SK-N-SH (cell line): ENCODE data around the gene OSBP2. TPM values are rescaled to one million over a fixed set of nuclear protein-coding genes. Genes with fewer than 3 reads are reported as not detected.

Experiments used
- CTCF ChIA-PET: fragments of 300-600, 350-600 bp; formaldehyde crosslinking; extraction: SDS; loops from one replicate; lab custom pipeline; 2021; lab: Yijun Ruan, JAX
- POLR2A ChIA-PET: fragments of 350-600 bp; sonication (Branson Sonifier 250); formaldehyde crosslinking; extraction: SDS; loops from one replicate; lab custom pipeline; 2020; ENCODE audit warnings: antibody characterized with exemption, inconsistent platforms; lab: Yijun Ruan, JAX
- DNase-seq: peaks from one replicate; pipeline ENCODE4 v3.0.0; 2012
- H2AFZ ChIP-seq: fragments of 200-600 bp; sonication (generic); 2 replicates; pipeline ENCODE4 v1.8.1; 2016; ENCODE audit warnings: antibody characterized with exemption, mild to moderate bottlenecking, low read depth
- H3F3A ChIP-seq: fragments of 200-600 bp; sonication (generic); replicated peaks from 2 replicates; pipeline ENCODE3; 2016; ENCODE audit warnings: antibody characterized with exemption, mild to moderate bottlenecking; ENCODE audit not compliant: insufficient read depth
- H3K27ac ChIP-seq, 2 experiments: fragments of 200-500 bp in 1 of 2; fragments of 200-600 bp in 1 of 2; sonication (Bioruptor generic) in 1 of 2; sonication (generic), shearing (Covaris generic) in 1 of 2; 2 replicates each; pipeline versions ENCODE4 v1.5.1 to v1.6.1; 2014 to 2016; ENCODE audit warnings: low read depth in 2 of 2, inconsistent platforms in 1 of 2, low read length in 1 of 2, mild to moderate bottlenecking in 1 of 2, mixed read lengths in 1 of 2
- H3K27me3 ChIP-seq: fragments of 200-600 bp; sonication (generic), shearing (Covaris generic); 2 replicates; pipeline ENCODE4 v1.6.1; 2016; ENCODE audit warnings: mixed run types; ENCODE audit not compliant: insufficient read depth
- H3K36me3 ChIP-seq, 2 experiments: fragments of 200-500 bp in 1 of 2; fragments of 200-600 bp in 1 of 2; sonication (Bioruptor generic) in 1 of 2; sonication (generic) in 1 of 2; replicated peaks in 1 of 2; 2 replicates each; pipeline versions ENCODE3 to v1.5.1; 2014 to 2016; ENCODE audit warnings: low read length in 1 of 2, mild to moderate bottlenecking in 1 of 2; ENCODE audit not compliant: insufficient read depth in 2 of 2, control insufficient read depth in 1 of 2
- H3K4me1 ChIP-seq, 2 experiments: fragments of 200-500 bp in 1 of 2; fragments of 200-600 bp in 1 of 2; sonication (Bioruptor generic) in 1 of 2; sonication (generic), shearing (Covaris generic) in 1 of 2; 2 replicates each; pipeline versions ENCODE4 v1.5.1 to v1.6.1; 2014 to 2016; ENCODE audit warnings: low read depth in 1 of 2, low read length in 1 of 2, mixed run types in 1 of 2; ENCODE audit not compliant: insufficient read depth in 2 of 2, control insufficient read depth in 1 of 2
- H3K4me2 ChIP-seq: fragments of 200-600 bp; sonication (generic), shearing (Covaris generic); 2 replicates; pipeline ENCODE4 v1.6.1; 2017; ENCODE audit warnings: mixed run types
- H3K4me3 ChIP-seq, 2 experiments: fragments of 200-500 bp in 1 of 2; fragments of 200-600 bp in 1 of 2; sonication (Bioruptor generic) in 1 of 2; sonication (generic), shearing (Covaris generic) in 1 of 2; 2 replicates each; pipeline versions ENCODE4 v1.5.1 to v1.8.1; 2014 to 2016; ENCODE audit warnings: low read depth in 2 of 2, inconsistent platforms in 1 of 2, low read length in 1 of 2, mild to moderate bottlenecking in 1 of 2, mixed read lengths in 1 of 2, moderate library complexity in 1 of 2
- H3K79me2 ChIP-seq: fragments of 200-600 bp; sonication (generic); 2 replicates; pipeline ENCODE4 v1.8.1; 2017; ENCODE audit warnings: mild to moderate bottlenecking; ENCODE audit not compliant: insufficient read depth
- H3K9ac ChIP-seq: fragments of 200-600 bp; sonication (generic); 2 replicates; pipeline ENCODE4 v1.6.1; 2017; ENCODE audit warnings: mixed run types
- H3K9me2 ChIP-seq: fragments of 200-600 bp; sonication (generic); 2 replicates; pipeline ENCODE4 v1.6.1; 2017; ENCODE audit warnings: mixed run types
- H3K9me3 ChIP-seq: fragments of 200-600 bp; sonication (generic); 2 replicates; pipeline ENCODE4 v1.6.1; 2017; ENCODE audit warnings: mixed run types, mild to moderate bottlenecking, moderate library complexity
- H4K20me1 ChIP-seq: fragments of 200-600 bp; sonication (generic); 2 replicates; pipeline ENCODE4 v1.6.1; 2017; ENCODE audit warnings: mild to moderate bottlenecking, mixed run types; ENCODE audit not compliant: insufficient read depth
- CHD2 ChIP-seq: fragments of 150-350 bp; IDR thresholded peaks from 2 replicates; pipeline ENCODE4 v1.6.1; 2018; ENCODE audit warnings: low read length; ENCODE audit not compliant: partially characterized antibody
- EZH2phosphoT487 ChIP-seq: fragments of 200-600 bp; sonication (generic); IDR thresholded peaks from 2 replicates; pipeline ENCODE4 v1.6.1; 2017; ENCODE audit warnings: low read depth, mixed run types, mild to moderate bottlenecking, antibody characterized with exemption, moderate library complexity, borderline replicate concordance
- FOSL2 ChIP-seq: IDR thresholded peaks from 2 replicates; pipeline ENCODE4 v1.4.0; 2012; ENCODE audit warnings: low read depth, mild to moderate bottlenecking, moderate library complexity, borderline replicate concordance
- GABPA ChIP-seq: IDR thresholded peaks from 2 replicates; pipeline ENCODE4 v1.4.0; 2012; ENCODE audit warnings: low read depth, mild to moderate bottlenecking
- GATA2 ChIP-seq: sonication (generic); formaldehyde crosslinking; IDR thresholded peaks from 2 replicates; pipeline ENCODE4 v1.5.0; 2020; ENCODE audit warnings: mild to moderate bottlenecking, missing genetic modification reagents
- JUND ChIP-seq: IDR thresholded peaks from 2 replicates; pipeline ENCODE4 v1.4.0; 2012
- NFIC ChIP-seq: IDR thresholded peaks from 2 replicates; pipeline ENCODE4 v1.4.0; 2012; ENCODE audit warnings: borderline replicate concordance
- NRF1 ChIP-seq: IDR thresholded peaks from 2 replicates; pipeline ENCODE4 v1.6.1; 2012; ENCODE audit warnings: low read depth, mild to moderate bottlenecking, low read length
- SMC3 ChIP-seq: IDR thresholded peaks from 2 replicates; pipeline ENCODE4 v1.6.1; 2012; ENCODE audit warnings: low read depth, low read length, improper control_type of control experiment
- TCF12 ChIP-seq: IDR thresholded peaks from 2 replicates; pipeline ENCODE4 v1.4.0; 2012
- TEAD4 ChIP-seq: IDR thresholded peaks from 2 replicates; pipeline ENCODE4 v1.4.0; 2012; ENCODE audit warnings: mild to moderate bottlenecking, borderline replicate concordance; ENCODE audit not compliant: insufficient read depth
- YY1 ChIP-seq: IDR thresholded peaks from 2 replicates; pipeline ENCODE4 v1.4.0; 2012; ENCODE audit warnings: low read depth, mild to moderate bottlenecking
- WGBS: methylation state at CpG from one replicate; pipeline ENCODE4 v1.1.6; 2017; ENCODE audit warnings: low lambda C conversion rate; 5-methylcytosine and 5-hydroxymethylcytosine counted together
- polyA plus RNA-seq, 3 experiments: library from polyadenylated mRNA; depleted of rRNA; stranded (reverse); fragments of >200 nt; gene quantifications; 2 replicates each; pipeline ENCODE4 v1.2.3, GENCODE V29; 2012
- TF ChIP-seq, protein P1 (sequence below): IDR thresholded peaks from 2 replicates; pipeline ENCODE4; 2012
- TF ChIP-seq, protein P2 (sequence below): fragments of 200-600 bp; sonication (generic); IDR thresholded peaks from 2 replicates; pipeline ENCODE4 v1.6.1; 2017; ENCODE audit warnings: antibody characterized with exemption, mild to moderate bottlenecking, moderate library complexity
- TF ChIP-seq, protein P3 (sequence below): fragments of 150-350 bp; IDR thresholded peaks from 2 replicates; pipeline ENCODE4 v1.6.1; 2016; ENCODE audit warnings: mild to moderate bottlenecking, low read depth, low read length

OSBP2 gene
- polyA plus RNA-seq, 1 of the 3 experiments (the other 2 are of a cell fraction), result 3.1 TPM

DNA sequence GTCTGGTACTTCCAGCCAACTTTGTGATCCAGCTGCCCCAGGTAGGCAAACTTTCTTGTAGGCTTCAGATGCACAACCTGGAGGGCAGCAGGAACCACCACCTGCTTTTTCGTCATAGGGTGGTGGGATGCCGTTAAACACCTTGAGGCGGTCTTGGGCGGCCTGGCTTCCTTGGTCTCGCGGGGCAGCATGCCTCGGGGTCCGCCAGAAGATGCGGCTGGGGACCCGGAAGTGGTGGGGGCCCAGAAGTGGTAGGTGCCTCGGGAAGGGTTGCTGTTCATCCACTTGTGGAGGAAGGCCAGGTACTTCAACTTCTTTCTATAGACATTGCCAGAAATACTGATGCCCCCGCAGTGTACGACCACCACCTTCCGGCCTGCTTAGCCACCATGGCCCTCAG is 40.3 kb upstream of the OSBP2 start:
- Histone ChIP-seq H4K20me1 (no peaks in the 10 kb centered on the region), H3K9me2 (no peaks in the 10 kb centered on the region), H3K4me1 (peaks cover 0 to 3% of the 10 kb centered on the region in 2 experiments; a peak in 1 of 4 replicates), H3K27ac (no peak overlapping the region), H2AFZ (no peak overlapping the region), H3K4me2 (no peak overlapping the region), H3K79me2 (no peaks in the 10 kb centered on the region), H3K36me3 (no peaks in the 10 kb centered on the region), H3K27me3 (no peaks in the 10 kb centered on the region), H3K9me3 (no peaks in the 10 kb centered on the region), H3K9ac (no peak overlapping the region), H3F3A (peaks cover 4% of the 10 kb centered on the region), H3K4me3 (no peak overlapping the region)
- no peak for DNase-seq
- 100% methylated on average over 3 of the region's 14 CpGs for WGBS
- ChIA-PET CTCF (no interaction called here), POLR2A (no interaction called here)
- TF ChIP-seq SMC3 (no peak), EZH2phosphoT487 (no peak), YY1 (no peak), FOSL2 (no peak), CHD2 (no peak)
- TF ChIP-seq, protein P1, sequence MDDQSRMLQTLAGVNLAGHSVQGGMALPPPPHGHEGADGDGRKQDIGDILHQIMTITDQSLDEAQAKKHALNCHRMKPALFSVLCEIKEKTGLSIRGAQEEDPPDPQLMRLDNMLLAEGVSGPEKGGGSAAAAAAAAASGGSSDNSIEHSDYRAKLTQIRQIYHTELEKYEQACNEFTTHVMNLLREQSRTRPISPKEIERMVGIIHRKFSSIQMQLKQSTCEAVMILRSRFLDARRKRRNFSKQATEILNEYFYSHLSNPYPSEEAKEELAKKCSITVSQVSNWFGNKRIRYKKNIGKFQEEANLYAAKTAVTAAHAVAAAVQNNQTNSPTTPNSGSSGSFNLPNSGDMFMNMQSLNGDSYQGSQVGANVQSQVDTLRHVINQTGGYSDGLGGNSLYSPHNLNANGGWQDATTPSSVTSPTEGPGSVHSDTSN, result no peak
- TF ChIP-seq, protein P2, sequence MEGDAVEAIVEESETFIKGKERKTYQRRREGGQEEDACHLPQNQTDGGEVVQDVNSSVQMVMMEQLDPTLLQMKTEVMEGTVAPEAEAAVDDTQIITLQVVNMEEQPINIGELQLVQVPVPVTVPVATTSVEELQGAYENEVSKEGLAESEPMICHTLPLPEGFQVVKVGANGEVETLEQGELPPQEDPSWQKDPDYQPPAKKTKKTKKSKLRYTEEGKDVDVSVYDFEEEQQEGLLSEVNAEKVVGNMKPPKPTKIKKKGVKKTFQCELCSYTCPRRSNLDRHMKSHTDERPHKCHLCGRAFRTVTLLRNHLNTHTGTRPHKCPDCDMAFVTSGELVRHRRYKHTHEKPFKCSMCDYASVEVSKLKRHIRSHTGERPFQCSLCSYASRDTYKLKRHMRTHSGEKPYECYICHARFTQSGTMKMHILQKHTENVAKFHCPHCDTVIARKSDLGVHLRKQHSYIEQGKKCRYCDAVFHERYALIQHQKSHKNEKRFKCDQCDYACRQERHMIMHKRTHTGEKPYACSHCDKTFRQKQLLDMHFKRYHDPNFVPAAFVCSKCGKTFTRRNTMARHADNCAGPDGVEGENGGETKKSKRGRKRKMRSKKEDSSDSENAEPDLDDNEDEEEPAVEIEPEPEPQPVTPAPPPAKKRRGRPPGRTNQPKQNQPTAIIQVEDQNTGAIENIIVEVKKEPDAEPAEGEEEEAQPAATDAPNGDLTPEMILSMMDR, result no peak

DNA sequence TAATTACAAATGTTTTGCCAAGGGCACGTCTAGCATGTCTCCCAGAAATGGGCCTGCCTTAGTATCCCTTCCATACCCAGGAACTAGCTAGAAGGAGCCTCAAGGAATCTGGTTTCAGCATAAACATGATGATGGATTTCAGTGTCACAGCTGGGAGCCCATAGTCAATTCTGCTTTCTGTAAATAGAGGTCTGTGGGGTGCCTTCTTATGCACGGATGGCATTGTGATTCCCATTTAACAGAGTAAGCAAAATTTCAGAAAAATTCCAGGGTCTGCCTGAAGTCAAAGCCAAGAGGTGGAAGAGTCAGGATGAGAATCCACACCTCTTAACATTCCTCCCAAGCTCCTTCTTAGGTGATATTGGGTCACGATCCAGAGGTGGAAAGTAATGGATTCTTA is 39.1 kb upstream of the OSBP2 start:
- ChIA-PET CTCF (interaction anchor here (0.6 to 0.7 kb wide), 2 partner anchors 11 to 77 kb away, joined by 3 read pairs; no protein-coding TSS in a partner anchor), POLR2A (interaction anchor here (0.6 to 0.7 kb wide), 3 partner anchors 8 to 373 kb away, joined by 3 to 5 read pairs (median 4); no protein-coding TSS in a partner anchor)
- TF ChIP-seq NFIC, result no peak
- TF ChIP-seq GABPA, result no peak
- TF ChIP-seq, protein P3, sequence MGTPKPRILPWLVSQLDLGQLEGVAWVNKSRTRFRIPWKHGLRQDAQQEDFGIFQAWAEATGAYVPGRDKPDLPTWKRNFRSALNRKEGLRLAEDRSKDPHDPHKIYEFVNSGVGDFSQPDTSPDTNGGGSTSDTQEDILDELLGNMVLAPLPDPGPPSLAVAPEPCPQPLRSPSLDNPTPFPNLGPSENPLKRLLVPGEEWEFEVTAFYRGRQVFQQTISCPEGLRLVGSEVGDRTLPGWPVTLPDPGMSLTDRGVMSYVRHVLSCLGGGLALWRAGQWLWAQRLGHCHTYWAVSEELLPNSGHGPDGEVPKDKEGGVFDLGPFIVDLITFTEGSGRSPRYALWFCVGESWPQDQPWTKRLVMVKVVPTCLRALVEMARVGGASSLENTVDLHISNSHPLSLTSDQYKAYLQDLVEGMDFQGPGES, result no peak
- no peak for TF ChIP-seq JUND
- no peak for TF ChIP-seq NRF1
- TF ChIP-seq TCF12, result no peak
- TF ChIP-seq TEAD4, result no peak
- TF ChIP-seq FOSL2, result no peak
- TF ChIP-seq, protein P2, result no peak
- no peak for TF ChIP-seq GATA2 (CRISPR knock-in tag)
- no peak for DNase-seq
- Histone ChIP-seq H3K79me2 (no peaks in the 10 kb centered on the region), H3K27ac (no peak overlapping the region), H3K4me1 (peaks cover 0 to 2% of the 10 kb centered on the region in 2 experiments; a peak in 1 of 4 replicates), H3K27me3 (no peaks in the 10 kb centered on the region), H2AFZ (no peak overlapping the region), H3K9me2 (no peaks in the 10 kb centered on the region), H3K4me3 (no peak overlapping the region), H3K36me3 (peaks cover 0 to 6% of the 10 kb centered on the region in 2 experiments), H3K9me3 (no peaks in the 10 kb centered on the region), H3F3A (no peaks in the 10 kb centered on the region), H3K9ac (no peak overlapping the region), H4K20me1 (no peaks in the 10 kb centered on the region), H3K4me2 (no peak overlapping the region)
- 86% methylated on average over 3 of the region's 3 CpGs for WGBS
